Measurements from ENCODE around the gene RBM17.

DNA sequence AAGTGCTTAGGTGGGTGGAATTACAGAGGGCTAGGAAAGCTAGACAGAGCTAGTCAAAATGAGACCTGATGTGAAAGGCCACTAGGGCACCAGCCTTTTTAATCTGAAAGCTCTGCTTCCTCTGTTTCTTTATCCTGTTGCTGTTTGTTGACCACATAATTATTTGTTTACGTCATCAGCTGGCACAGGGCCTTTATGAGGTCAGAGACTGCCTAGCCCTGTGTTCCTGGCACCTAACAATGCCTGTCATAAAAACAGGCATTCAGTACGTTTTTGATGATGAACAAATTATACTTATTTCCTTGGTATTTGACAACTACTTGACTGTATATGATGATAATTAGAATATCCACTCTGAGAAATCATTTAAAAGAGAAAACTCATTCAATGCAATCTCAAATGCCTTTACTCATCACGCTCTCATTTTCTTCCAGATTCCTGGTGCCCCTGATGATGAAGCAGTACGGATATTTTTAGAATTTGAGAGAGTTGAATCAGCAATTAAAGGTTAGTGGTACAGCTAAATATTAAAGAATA, 26.0 kb downstream of the RBM17 start:
- TF ChIP-seq, protein P1, sequence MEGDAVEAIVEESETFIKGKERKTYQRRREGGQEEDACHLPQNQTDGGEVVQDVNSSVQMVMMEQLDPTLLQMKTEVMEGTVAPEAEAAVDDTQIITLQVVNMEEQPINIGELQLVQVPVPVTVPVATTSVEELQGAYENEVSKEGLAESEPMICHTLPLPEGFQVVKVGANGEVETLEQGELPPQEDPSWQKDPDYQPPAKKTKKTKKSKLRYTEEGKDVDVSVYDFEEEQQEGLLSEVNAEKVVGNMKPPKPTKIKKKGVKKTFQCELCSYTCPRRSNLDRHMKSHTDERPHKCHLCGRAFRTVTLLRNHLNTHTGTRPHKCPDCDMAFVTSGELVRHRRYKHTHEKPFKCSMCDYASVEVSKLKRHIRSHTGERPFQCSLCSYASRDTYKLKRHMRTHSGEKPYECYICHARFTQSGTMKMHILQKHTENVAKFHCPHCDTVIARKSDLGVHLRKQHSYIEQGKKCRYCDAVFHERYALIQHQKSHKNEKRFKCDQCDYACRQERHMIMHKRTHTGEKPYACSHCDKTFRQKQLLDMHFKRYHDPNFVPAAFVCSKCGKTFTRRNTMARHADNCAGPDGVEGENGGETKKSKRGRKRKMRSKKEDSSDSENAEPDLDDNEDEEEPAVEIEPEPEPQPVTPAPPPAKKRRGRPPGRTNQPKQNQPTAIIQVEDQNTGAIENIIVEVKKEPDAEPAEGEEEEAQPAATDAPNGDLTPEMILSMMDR (conservative IDR thresholded peaks at IDR 0.05; ENCODE audit: low read depth, low read length), result no peak
- TF ChIP-seq POLR2A (IDR thresholded peaks at IDR 0.05; ENCODE audit: low read depth, low read length) (no peak), RFX5 (IDR thresholded peaks at IDR 0.05; ENCODE audit: low read depth, low read length) (no peak), RAD21 (IDR thresholded peaks at IDR 0.05; ENCODE audit: low read length) (no peak), NFE2L2 (IDR thresholded peaks at IDR 0.05; ENCODE audit: low read depth, low read length) (no peak)
- TF ChIP-seq, protein P2, sequence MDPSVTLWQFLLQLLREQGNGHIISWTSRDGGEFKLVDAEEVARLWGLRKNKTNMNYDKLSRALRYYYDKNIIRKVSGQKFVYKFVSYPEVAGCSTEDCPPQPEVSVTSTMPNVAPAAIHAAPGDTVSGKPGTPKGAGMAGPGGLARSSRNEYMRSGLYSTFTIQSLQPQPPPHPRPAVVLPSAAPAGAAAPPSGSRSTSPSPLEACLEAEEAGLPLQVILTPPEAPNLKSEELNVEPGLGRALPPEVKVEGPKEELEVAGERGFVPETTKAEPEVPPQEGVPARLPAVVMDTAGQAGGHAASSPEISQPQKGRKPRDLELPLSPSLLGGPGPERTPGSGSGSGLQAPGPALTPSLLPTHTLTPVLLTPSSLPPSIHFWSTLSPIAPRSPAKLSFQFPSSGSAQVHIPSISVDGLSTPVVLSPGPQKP (IDR thresholded peaks at IDR 0.05; ENCODE audit: borderline replicate concordance, low read depth, low read length), result no peak

Data from IMR-90 (cell line).